Tibial artery (tissue), 4 donors: ENCODE data around the gene OR13A1.

Experiments
- DNase-seq, 2 donors: peaks; one replicate each; pipeline ENCODE4 v3.0.0-alpha.2; 2019
- H3K27ac ChIP-seq, 2 donors: fragments of 200-600 bp; sonication (generic) in 1 of 2; 1 replicate in 1 of 2; 2 replicates in 1 of 2; pipeline ENCODE4 v1.5.1; 2018 to 2019; ENCODE audit warnings: mild to moderate bottlenecking in 1 of 2
- H3K27me3 ChIP-seq, 2 donors: fragments of 200-600 bp; sonication (generic) in 1 of 2; one replicate each; pipeline versions ENCODE4 v1.5.1 to v1.6.0; 2016 to 2019
- H3K36me3 ChIP-seq, 3 donors: fragments of 200-600 bp; sonication (generic) in 2 of 3; one replicate each; pipeline ENCODE4 v1.5.1; 2016 to 2019; ENCODE audit warnings: mild to moderate bottlenecking in 2 of 3
- H3K4me1 ChIP-seq, 4 donors: fragments of 200-600 bp; sonication (generic) in 2 of 4; 1 replicate in 3 of 4; 2 replicates in 1 of 4; pipeline ENCODE4 v1.5.1; 2016 to 2019
- H3K4me3 ChIP-seq, 2 donors: fragments of 200-600 bp; sonication (generic) in 1 of 2; 1 replicate in 1 of 2; 2 replicates in 1 of 2; pipeline ENCODE4 v1.5.1; 2018 to 2019; ENCODE audit warnings: mild to moderate bottlenecking in 2 of 2
- H3K9me3 ChIP-seq, 3 donors: fragments of 200-600 bp; sonication (generic) in 1 of 3; one replicate each; pipeline ENCODE4 v1.5.1; 2016 to 2019
- intact Hi-C: fragments of 100-400 bp; cut with DNase I; formaldehyde crosslinking; loops from one replicate; pipeline ENCODE4 v1.15.0; 2023; ENCODE audit warnings: low total_unique reads
- TF ChIP-seq, protein P1 (sequence below), 2 experiments: fragments of 200-600 bp in 1 of 2; fragments of 450-650 bp in 1 of 2; IDR thresholded peaks; one replicate each; pipeline ENCODE4 v1.5.1; 2017 to 2019; ENCODE audit warnings: antibody characterized with exemption in 2 of 2, mild to moderate bottlenecking in 1 of 2, moderate library complexity in 1 of 2

Gene OR13A1

DNA sequence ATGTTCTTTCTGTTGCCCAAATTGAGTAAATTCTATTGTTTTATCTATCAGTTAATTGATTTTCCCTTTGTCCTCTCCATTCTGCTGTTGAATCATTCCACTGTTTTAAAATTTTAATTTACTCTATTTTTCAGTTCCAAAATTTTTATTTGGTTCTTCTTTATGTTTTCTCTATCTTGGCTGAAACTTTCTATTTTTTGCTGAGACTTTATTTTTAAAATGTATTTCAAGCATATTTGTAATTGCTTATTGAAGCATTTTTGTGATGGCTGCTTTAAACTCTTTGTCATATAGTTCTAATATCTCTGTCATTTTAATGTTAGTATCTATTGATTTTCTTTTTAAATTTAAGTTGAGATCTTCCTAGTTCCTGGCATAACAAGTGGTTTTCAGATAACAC, 60.5 kb downstream of the OR13A1 start:
- no peak for DNase-seq
- intact Hi-C loops = no loop called here
- TF ChIP-seq, protein P1, sequence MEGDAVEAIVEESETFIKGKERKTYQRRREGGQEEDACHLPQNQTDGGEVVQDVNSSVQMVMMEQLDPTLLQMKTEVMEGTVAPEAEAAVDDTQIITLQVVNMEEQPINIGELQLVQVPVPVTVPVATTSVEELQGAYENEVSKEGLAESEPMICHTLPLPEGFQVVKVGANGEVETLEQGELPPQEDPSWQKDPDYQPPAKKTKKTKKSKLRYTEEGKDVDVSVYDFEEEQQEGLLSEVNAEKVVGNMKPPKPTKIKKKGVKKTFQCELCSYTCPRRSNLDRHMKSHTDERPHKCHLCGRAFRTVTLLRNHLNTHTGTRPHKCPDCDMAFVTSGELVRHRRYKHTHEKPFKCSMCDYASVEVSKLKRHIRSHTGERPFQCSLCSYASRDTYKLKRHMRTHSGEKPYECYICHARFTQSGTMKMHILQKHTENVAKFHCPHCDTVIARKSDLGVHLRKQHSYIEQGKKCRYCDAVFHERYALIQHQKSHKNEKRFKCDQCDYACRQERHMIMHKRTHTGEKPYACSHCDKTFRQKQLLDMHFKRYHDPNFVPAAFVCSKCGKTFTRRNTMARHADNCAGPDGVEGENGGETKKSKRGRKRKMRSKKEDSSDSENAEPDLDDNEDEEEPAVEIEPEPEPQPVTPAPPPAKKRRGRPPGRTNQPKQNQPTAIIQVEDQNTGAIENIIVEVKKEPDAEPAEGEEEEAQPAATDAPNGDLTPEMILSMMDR (IDR thresholded peaks at IDR 0.05) = no peak
- no peaks in the 10 kb centered on the region for H3K4me1 ChIP-seq
- no peak overlapping the region for H3K27ac ChIP-seq
- no peaks in the 10 kb centered on the region for H3K36me3 ChIP-seq
- no peak overlapping the region for H3K4me3 ChIP-seq
- no peaks in the 10 kb centered on the region for H3K27me3 ChIP-seq
- no peaks in the 10 kb centered on the region for H3K9me3 ChIP-seq

DNA sequence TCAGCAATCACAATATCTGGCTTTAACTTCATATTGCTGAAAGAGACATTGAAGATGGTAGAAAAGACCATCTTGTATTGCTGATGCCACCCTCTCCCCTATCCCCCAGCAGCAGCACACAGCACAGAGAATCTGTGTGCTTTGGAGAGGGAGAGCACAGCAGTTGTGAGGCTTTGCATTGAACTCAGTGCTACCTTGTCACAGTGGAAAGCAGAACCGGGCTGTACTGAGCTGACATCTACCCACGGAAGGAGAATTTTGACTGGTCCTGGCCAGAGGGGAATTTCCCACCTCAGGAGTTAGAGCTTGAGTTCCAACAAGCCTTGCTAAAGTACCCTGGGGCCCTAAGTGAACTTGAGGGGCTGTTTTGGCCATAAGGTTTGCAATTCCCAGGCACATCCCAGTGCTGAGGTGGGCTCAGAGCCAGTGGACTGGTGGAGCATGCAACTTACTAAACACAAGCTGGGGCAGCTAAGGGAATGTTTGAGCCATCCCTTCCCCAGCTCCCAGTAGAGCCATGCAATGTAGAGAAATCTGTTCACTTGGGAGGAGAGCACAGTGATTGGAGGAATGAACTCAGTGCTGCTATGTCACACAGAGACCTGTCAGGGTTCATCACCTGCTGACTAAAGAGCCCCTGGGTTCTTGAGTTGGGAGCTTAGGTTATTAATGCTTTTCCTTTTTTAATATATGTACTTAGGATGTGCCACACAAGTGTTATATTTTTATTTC, 62.1 kb downstream of the OR13A1 start:
- Histone ChIP-seq H3K4me3 (no peak overlapping the region), H3K9me3 (no peaks in the 10 kb centered on the region), H3K27me3 (peaks cover 0 to 2% of the 10 kb centered on the region in 2 donors), H3K27ac (no peak overlapping the region), H3K4me1 (no peaks in the 10 kb centered on the region), H3K36me3 (no peaks in the 10 kb centered on the region)
- intact Hi-C loops = no loop called here
- TF ChIP-seq, protein P1 (IDR thresholded peaks at IDR 0.05) = no peak
- DNase-seq = no peak
